HAP-1 (cell line): ENCODE measurements around the gene CTNNBIP1.
"Not testable (repeated sequence)": the region's sequence is repeated elsewhere in the genome, so short reads cannot be mapped to it uniquely, and the experiment has no call there.

Experiments
- DNase-seq, 2 experiments: peaks; one replicate each; pipeline ENCODE4 v3.0.0-alpha.2; 2016 to 2020; ENCODE audit warnings: low spot score in 2 of 2
- H3K27me3 ChIP-seq: fragments of 250-450 bp; sonication (Bioruptor Pico); 2 replicates; pipeline ENCODE4 v1.5.1; 2020; ENCODE audit warnings: low read depth, mild to moderate bottlenecking, moderate library complexity
- H3K36me3 ChIP-seq: fragments of 250-450 bp; sonication (Bioruptor Pico); replicated peaks from 2 replicates; pipeline ENCODE4 v1.5.1; 2020; ENCODE audit warnings: mild to moderate bottlenecking
- H3K4me1 ChIP-seq: fragments of 250-450 bp; sonication (Bioruptor Pico); 2 replicates; pipeline ENCODE4 v1.5.1; 2020; ENCODE audit warnings: mild to moderate bottlenecking
- H3K4me3 ChIP-seq: fragments of 250-450 bp; sonication (Bioruptor Pico); 2 replicates; pipeline ENCODE4 v1.5.1; 2020; ENCODE audit warnings: mild to moderate bottlenecking, moderate library complexity
- H3K9me3 ChIP-seq: fragments of 250-450 bp; sonication (Bioruptor Pico); 2 replicates; pipeline ENCODE4 v1.5.1; 2020; ENCODE audit warnings: mild to moderate bottlenecking, moderate library complexity
- in situ Hi-C: fragments of 300-500 bp; cut with MboI; formaldehyde crosslinking; loops from 3 replicates; pipeline ENCODE4 v1.14.3; 2020; ENCODE audit warnings: low sequenced_read_pairs, inconsistent platforms, mixed read lengths

The CTNNBIP1 gene

DNA sequence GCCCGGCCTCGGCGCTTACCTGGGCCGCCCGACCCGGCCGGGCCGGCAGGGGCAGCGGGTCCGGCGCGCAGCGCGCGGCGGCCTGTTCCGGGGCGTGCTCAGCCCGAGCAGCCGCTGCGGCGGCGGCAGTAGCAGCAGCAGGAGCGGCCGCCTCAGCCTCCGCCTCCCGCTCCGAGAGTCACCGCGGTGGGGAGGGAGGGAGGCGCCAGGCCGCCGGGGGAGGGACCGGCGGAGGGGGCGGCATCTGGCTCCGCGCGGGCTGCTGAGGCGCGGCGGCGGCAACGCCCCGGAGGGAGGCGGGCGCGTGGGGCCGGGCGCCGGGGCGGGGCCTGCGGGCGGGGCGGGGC lies at the start of gene CTNNBIP1:
CTNNBIP1 (minus strand) TSS at position 194 of the 347 bp plus-strand sequence. CDS start 38,205 bp downstream, outside the sequence.
- Histone ChIP-seq H3K4me1 (peaks cover 8% of the 10 kb centered on the region), H3K4me3 (peak within 1 kb of the TSS; percentile 61), H3K27me3 (no peaks in the 10 kb centered on the region), H3K36me3 (no peaks in the 10 kb centered on the region), H3K9me3 (no peaks in the 10 kb centered on the region)
- in situ Hi-C loops = no loop called here
- peak in 1 of 2 experiments; percentile 88 for DNase-seq

GRCh38 chr1:9957726-9958125 lies 47.7 kb upstream of the CTNNBIP1 start:
- Histone ChIP-seq H3K9me3 (no peaks in the 10 kb centered on the region), H3K4me3 (no peak overlapping the region), H3K36me3 (0 out of 2 replicates have a peak, but pooled peaks cover 2% of the 10 kb centered on the region), H3K27me3 (no peaks in the 10 kb centered on the region), H3K4me1 (no peaks in the 10 kb centered on the region)
- in situ Hi-C loops = no loop called here
- no peak for DNase-seq

GRCh38 chr1:9946315-9946714 lies 36.2 kb upstream of the CTNNBIP1 start:
- H3K27me3 ChIP-seq = no peaks in the 10 kb centered on the region
- no peaks in the 10 kb centered on the region for H3K9me3 ChIP-seq
- no peak overlapping the region for H3K4me3 ChIP-seq
- in situ Hi-C loops = loop anchor here (10.0 kb wide), 2 partner anchors 62 to 478 kb away; no protein-coding TSS in a partner anchor
- DNase-seq = no peak
- no peaks in the 10 kb centered on the region for H3K36me3 ChIP-seq
- H3K4me1 ChIP-seq = 0 out of 2 replicates have a peak, but pooled peaks cover 3% of the 10 kb centered on the region

- in situ Hi-C loops = loop anchor here (10.0 kb wide), 2 partner anchors 58 to 482 kb away; no protein-coding TSS in a partner anchor
- Histone ChIP-seq H3K4me3 (peak within 1 kb of the TSS; percentile 83), H3K4me1 (no peaks in the 10 kb centered on the region), H3K27me3 (no peaks in the 10 kb centered on the region), H3K9me3 (no peaks in the 10 kb centered on the region), H3K36me3 (no peaks in the 10 kb centered on the region)
- DNase-seq = peak; percentile 83 to 94
These were observed 33.1 kb upstream of the CTNNBIP1 start, which contains the start of the genes LZIC and NMNAT1 for GRCh38 chr1:9942939-9943788. Gene LZIC, minus strand, starts transcription at chr1:9943391. Its CDS starts 6,772 bp downstream, at chr1:9936619. Gene NMNAT1, plus strand, starts transcription at chr1:9943475. Its CDS starts 28,599 bp downstream, at chr1:9972074.

GRCh38 chr1:9942399-9942938 lies 32.4 kb upstream of the CTNNBIP1 start:
- H3K9me3 ChIP-seq = no peaks in the 10 kb centered on the region
- peak; percentile 36 to 54 for DNase-seq
- H3K36me3 ChIP-seq = no peaks in the 10 kb centered on the region
- in situ Hi-C loops = loop anchor here (10.0 kb wide), 2 partner anchors 58 to 482 kb away; no protein-coding TSS in a partner anchor
- peak overlapping the region; percentile 83 for H3K4me3 ChIP-seq
- H3K27me3 ChIP-seq = no peaks in the 10 kb centered on the region
- H3K4me1 ChIP-seq = no peaks in the 10 kb centered on the region

DNA sequence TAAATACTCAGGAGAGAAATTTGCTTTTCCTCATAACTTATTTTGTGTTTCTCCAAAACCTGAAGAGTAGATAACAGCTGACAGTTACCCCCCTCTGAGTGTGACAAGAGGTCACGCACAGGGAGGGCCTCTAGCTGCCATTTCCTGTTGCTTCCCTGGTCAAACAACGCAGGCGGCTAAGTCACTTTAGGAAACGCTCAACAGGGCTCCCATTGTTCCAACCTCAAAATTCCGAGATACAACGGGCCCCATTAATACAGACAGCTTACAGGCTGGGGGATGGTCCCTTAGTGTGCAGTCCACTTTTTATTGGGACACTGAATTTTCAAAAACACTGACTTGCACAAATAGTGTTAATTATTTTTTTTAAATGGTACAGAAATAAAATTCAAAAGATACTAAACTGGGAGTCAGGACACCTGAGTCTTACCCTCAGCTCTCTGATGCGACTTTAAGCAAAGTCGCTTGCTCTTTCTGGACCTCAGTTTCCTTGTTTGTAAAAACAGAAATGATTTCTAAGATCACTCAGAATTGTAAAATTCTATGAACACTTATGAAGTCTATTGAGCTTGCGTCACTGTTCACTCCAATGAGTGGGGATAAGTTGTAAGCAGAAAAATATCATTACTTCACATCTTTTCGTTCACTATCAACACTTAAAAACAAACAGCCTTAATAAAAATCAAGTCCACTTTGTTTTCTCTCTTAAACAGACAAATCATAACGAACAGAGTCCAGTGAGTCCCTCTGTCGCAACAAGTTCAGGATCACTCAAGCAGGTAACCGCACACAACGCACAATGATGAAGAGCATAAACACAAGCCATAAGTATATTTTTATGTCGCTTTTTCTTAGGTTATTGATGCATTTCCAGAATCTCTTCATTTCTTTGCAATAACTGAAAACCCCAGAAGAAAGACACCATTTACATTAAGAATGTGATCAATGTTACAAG lies 19.6 kb upstream of the CTNNBIP1 start:
- no peak overlapping the region for H3K4me3 ChIP-seq
- no peaks in the 10 kb centered on the region for H3K9me3 ChIP-seq
- no peaks in the 10 kb centered on the region for H3K27me3 ChIP-seq
- H3K4me1 ChIP-seq = peaks cover 12% of the 10 kb centered on the region
- peaks cover 20% of the 10 kb centered on the region for H3K36me3 ChIP-seq
- no peak for DNase-seq
- in situ Hi-C loops = no loop called here

- no peaks in the 10 kb centered on the region for H3K27me3 ChIP-seq
- in situ Hi-C loops = no loop called here
- no peaks in the 10 kb centered on the region for H3K9me3 ChIP-seq
- DNase-seq = no peak
- H3K4me1 ChIP-seq = peaks cover 12% of the 10 kb centered on the region
- no peak overlapping the region for H3K4me3 ChIP-seq
- H3K36me3 ChIP-seq = peaks cover 16% of the 10 kb centered on the region
These were observed 17.2 kb upstream of the CTNNBIP1 start for GRCh38 chr1:9927259-9927658.

GRCh38 chr1:9922342-9922741 lies 12.3 kb upstream of the CTNNBIP1 start:
- DNase-seq = no peak
- H3K36me3 ChIP-seq = no peaks in the 10 kb centered on the region
- no peaks in the 10 kb centered on the region for H3K9me3 ChIP-seq
- peaks cover 12% of the 10 kb centered on the region for H3K4me1 ChIP-seq
- H3K4me3 ChIP-seq = no peak overlapping the region
- in situ Hi-C loops = no loop called here
- no peaks in the 10 kb centered on the region for H3K27me3 ChIP-seq

GRCh38 chr1:9920606-9921005 lies 10.5 kb upstream of the CTNNBIP1 start:
- no peaks in the 10 kb centered on the region for H3K36me3 ChIP-seq
- no peak for DNase-seq
- no peaks in the 10 kb centered on the region for H3K4me1 ChIP-seq
- H3K27me3 ChIP-seq = 0 out of 2 replicates have a peak, but pooled peaks cover 3% of the 10 kb centered on the region
- in situ Hi-C loops = no loop called here
- no peaks in the 10 kb centered on the region for H3K9me3 ChIP-seq
- no peak overlapping the region for H3K4me3 ChIP-seq

- in situ Hi-C loops = no loop called here
- no peaks in the 10 kb centered on the region for H3K9me3 ChIP-seq
These were observed 7.8 kb upstream of the CTNNBIP1 start for GRCh38 chr1:9917901-9918300.

GRCh38 chr1:9917495-9917894 lies 7.4 kb upstream of the CTNNBIP1 start:
- H3K9me3 ChIP-seq, H3K36me3 ChIP-seq, H3K4me1 ChIP-seq, H3K4me3 ChIP-seq, in situ Hi-C loops, H3K27me3 ChIP-seq, DNase-seq: not testable (repeated sequence)

More at GRCh38 chr1:9917901-9918300, 7.8 kb upstream of the CTNNBIP1 start:
- no peaks in the 10 kb centered on the region for H3K36me3 ChIP-seq
- H3K4me1 ChIP-seq = no peaks in the 10 kb centered on the region
- DNase-seq = no peak
- H3K27me3 ChIP-seq = 0 out of 2 replicates have a peak, but pooled peaks cover 3% of the 10 kb centered on the region
- no peak overlapping the region for H3K4me3 ChIP-seq

- no peaks in the 10 kb centered on the region for H3K9me3 ChIP-seq
- in situ Hi-C loops = no loop called here
- no peak for DNase-seq
- no peaks in the 10 kb centered on the region for H3K4me1 ChIP-seq
- no peak overlapping the region for H3K4me3 ChIP-seq
- no peaks in the 10 kb centered on the region for H3K36me3 ChIP-seq
- 0 out of 2 replicates have a peak, but pooled peaks cover 3% of the 10 kb centered on the region for H3K27me3 ChIP-seq
These were observed 6.4 kb upstream of the CTNNBIP1 start for GRCh38 chr1:9916452-9916851.

DNA sequence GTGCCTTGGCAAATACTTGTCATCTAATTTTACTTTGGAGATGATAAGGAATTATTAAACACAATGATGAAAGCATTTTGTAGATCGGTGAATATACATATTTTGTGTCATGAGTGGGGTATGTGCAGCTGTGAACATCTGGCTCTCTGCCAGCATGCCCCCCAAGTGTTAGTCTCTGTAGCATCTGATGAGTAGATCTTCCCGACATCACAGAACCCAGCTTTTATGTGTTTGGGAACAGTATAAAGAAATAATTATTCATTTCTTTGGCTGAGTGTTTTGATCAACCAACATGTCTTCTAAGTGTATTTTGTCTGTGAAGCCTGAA lies 4.5 kb upstream of the CTNNBIP1 start:
- in situ Hi-C loops = no loop called here
- no peak for DNase-seq
- Histone ChIP-seq H3K27me3 (0 out of 2 replicates have a peak, but pooled peaks cover 3% of the 10 kb centered on the region), H3K4me3 (no peak overlapping the region), H3K36me3 (no peaks in the 10 kb centered on the region), H3K9me3 (no peaks in the 10 kb centered on the region), H3K4me1 (no peaks in the 10 kb centered on the region)
